ENCODE measurements around the gene VEGFC.

DNA sequence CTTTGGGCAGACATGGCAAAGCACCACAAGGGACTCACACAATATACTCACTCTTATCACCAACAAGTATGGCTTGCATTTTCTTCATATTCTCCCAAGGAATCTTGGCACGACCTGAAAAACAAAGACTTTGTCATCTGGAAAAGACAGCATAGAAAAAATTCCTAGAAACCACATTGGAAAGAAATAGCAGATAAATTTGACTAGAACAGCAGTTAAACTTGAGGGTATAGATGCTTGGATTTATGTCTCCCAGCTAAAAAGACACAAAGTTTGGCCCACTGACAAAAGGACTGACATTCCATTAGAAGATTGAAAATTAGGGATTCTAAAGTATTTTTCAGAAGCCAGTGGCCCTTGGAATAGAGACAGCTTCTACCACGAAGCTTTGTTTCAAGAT is 6.9 kb upstream of the VEGFC start:
- TF ChIP-seq CTCF (IDR thresholded peaks at IDR 0.05; ENCODE audit: poor library complexity) (no peak), EZH2 (IDR thresholded peaks at IDR 0.05; ENCODE audit: borderline replicate concordance) (no peak)

Data from hepatocyte (in vitro differentiated cells).